OCI-LY7 (cell line): ENCODE measurements around the gene ACACA.

Experiments
- CTCF ChIP-seq: fragments of 200-600 bp; sonication (generic); conservative IDR thresholded peaks from 2 replicates; pipeline ENCODE4 v1.5.1; 2014; ENCODE audit warnings: mild to moderate bottlenecking, antibody characterized with exemption, low read length, moderate library complexity, mixed read lengths
- EZH2phosphoT487 ChIP-seq: fragments of 200-600 bp; sonication (generic); IDR thresholded peaks from 2 replicates; pipeline ENCODE4 v1.6.1; 2018; ENCODE audit warnings: low read depth, borderline replicate concordance, mild to moderate bottlenecking, mixed run types, antibody characterized with exemption, low read length, moderate library complexity, mixed read lengths

GRCh38 chr17:37090941-37091340, 315.7 kb downstream of the ACACA start:
- TF ChIP-seq CTCF = no peak
- TF ChIP-seq EZH2phosphoT487 = no peak
